GM12891 (cell line): ENCODE measurements around the gene LRP1.

Experiments
- DNase-seq: peaks from one replicate; pipeline ENCODE4 v3.0.0; 2011; ENCODE audit warnings: low spot score; ENCODE audit not compliant: insufficient read length
- FAIRE-seq: peaks from 2 replicates; lab custom pipeline; 2011; peaks lifted over from hg19 to GRCh38; lab: Jason Lieb, UNC
- PAX5 ChIP-seq: IDR thresholded peaks from 2 replicates; pipeline ENCODE4 v1.6.1; 2011; ENCODE audit warnings: low read length, moderate library complexity, mild to moderate bottlenecking; ENCODE audit not compliant: insufficient read depth, severe bottlenecking
- POLR2A ChIP-seq: IDR thresholded peaks from 2 replicates; pipeline ENCODE4 v1.6.1; 2011; ENCODE audit warnings: low read depth, low read length, control low read depth
- POLR2AphosphoS5 ChIP-seq: IDR thresholded peaks from 2 replicates; pipeline ENCODE4 v1.6.1; 2011; ENCODE audit warnings: low read depth, low read length, control low read depth
- POU2F2 ChIP-seq: IDR thresholded peaks from 2 replicates; pipeline ENCODE4 v1.6.1; 2011; ENCODE audit warnings: low read depth, mild to moderate bottlenecking, control low read depth, low read length, moderate library complexity
- SPI1 ChIP-seq: IDR thresholded peaks from 2 replicates; pipeline ENCODE4 v1.6.1; 2011; ENCODE audit warnings: low read depth, low read length, control low read depth
- TAF1 ChIP-seq: IDR thresholded peaks from 2 replicates; pipeline ENCODE4 v1.6.1; 2011; ENCODE audit warnings: low read depth, low read length, control low read depth

The LRP1 gene

DNA sequence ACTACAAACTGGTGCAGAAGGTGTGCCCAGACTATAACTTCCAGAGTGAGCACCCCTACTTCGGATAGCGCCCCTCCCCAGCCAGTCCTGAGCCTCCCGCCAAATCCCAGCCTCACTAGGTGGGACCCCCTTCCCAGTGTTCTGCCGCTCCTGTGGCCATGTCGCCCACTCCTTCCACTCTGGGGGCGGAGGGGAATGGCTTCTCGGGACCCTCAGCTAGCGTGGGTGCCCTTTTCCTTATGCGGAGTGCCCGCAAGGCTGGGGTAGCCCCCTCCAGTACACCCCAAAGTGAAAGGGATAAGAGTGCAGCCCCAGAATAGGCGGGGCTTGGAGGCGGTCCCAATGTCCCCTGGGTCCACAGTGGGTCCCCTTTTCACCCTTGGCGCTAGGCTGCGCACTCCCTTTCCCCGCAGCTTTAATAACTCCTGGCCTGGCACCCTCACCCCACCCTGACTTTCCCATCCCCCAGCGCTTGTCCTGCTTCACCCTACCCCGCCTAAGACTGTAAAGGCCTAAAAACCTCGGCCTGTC, 97.5 kb downstream of the LRP1 start:
- no peak for FAIRE-seq
- no peak for DNase-seq
- no peak for TF ChIP-seq SPI1
- TF ChIP-seq POLR2A, result no peak
- no peak for TF ChIP-seq POU2F2
- TF ChIP-seq POLR2AphosphoS5, result no peak
- TF ChIP-seq PAX5, result no peak
- no peak for TF ChIP-seq TAF1

DNA sequence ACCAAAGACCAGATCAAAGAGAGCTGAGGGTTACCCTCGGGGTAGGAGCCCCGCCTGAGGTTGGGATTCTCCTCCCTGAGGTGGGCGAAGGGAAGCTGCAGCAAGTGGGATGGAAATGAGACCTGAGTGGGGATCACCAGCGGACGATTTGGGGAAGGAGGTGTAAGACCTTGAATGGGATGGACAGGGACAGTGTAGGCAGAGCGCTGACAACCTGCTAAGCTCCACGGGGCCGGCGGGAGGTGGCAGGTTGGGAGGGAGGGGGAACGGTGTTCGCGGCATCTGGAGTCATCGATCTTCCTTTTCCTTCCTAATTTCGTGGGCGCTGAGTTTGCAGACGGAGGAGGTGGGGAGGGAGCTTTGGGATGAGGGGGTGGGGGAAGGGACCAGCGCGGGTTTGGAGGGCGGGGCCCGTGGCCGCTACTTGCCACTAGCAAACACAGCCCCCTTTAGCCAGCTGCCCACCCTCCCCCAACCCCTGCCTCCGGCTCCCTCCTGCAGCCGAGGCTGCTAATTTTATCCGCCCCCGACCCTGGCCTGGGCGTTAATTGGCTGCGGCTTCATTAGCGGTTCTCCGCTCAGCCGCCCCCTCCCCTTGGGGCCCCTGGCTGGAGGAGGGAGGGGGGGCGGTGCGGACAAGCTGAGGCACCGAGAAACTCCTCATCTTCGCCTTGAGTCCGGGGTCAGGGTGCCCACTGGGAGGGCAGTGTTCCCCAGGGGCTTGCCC, 98.5 kb downstream of the LRP1 start:
- DNase-seq (no peak), FAIRE-seq (no peak)
- no peak for TF ChIP-seq PAX5
- TF ChIP-seq POLR2A, result no peak
- TF ChIP-seq POLR2AphosphoS5, result no peak
- no peak for TF ChIP-seq POU2F2
- no peak for TF ChIP-seq TAF1
- no peak for TF ChIP-seq SPI1

DNA sequence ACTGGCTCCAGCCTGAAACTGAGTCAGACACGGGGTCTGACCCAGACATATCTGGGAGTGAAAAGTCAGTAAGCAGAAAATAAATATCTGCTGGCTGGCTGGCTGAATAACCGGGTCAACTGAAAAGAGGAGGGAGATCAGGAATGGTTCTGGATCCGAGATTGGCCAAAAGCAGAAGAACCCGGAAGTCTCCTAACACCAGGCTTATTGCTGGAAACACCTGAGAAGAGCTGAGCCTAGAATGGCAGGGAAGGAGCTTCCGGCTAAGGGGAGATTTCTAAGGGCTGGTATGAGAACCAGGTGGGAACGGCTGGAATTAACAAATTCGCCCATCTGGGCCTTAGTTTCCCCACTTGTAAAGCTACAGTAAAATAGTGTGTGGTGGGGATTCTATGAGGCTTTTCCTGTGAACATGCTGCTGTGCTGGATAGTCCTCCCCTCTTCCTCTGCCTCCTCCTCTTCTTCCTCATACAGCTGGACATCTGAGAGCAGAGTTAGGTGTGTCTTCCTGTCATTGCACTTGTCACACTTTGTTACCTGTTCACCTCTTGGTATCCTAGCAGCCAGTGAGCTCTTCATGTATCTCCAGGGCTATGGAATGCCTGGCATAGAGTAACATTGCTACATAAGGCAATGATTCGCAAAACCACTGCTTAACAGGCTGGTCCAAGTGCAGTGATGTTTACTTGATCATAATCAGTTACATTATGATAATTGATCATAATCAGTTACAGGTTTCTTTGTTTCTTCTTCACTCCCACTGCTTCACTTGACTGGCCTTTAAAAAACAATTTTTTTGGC, 99.2 kb downstream of the LRP1 start:
- FAIRE-seq, result no peak
- DNase-seq, result no peak
- TF ChIP-seq SPI1 (no peak), POU2F2 (no peak), TAF1 (no peak), POLR2AphosphoS5 (no peak)

DNA sequence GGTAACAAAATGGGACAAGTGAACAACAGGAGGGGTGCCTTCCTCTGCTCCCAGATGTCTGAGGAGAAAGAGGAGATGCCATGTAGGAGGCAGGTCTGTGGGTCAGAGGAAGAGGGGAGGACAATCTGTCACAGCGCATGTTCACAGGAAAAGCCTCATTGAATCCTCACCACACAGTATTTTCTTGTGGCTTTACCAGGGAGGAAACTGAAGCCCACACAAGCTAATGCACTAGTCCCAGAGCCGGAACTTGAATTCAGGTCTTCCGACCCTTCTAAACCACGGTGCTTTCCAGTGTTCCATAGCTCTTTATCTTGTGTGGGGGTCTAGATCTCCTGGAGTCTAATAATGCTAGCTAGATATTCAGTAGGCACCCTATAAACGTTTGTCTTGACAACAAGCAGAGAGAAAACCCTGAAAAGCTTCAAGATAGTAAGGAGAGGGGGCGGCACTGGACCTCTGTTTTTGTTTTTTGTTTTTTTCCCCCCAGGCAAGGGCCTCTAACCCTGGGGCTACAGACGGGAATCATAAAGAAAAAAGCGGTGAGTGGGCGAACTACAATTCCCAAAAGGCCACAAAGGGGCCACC, 100.9 kb downstream of the LRP1 start:
- DNase-seq (no peak), FAIRE-seq (no peak)
- TF ChIP-seq POU2F2 (no peak), PAX5 (no peak)

DNA sequence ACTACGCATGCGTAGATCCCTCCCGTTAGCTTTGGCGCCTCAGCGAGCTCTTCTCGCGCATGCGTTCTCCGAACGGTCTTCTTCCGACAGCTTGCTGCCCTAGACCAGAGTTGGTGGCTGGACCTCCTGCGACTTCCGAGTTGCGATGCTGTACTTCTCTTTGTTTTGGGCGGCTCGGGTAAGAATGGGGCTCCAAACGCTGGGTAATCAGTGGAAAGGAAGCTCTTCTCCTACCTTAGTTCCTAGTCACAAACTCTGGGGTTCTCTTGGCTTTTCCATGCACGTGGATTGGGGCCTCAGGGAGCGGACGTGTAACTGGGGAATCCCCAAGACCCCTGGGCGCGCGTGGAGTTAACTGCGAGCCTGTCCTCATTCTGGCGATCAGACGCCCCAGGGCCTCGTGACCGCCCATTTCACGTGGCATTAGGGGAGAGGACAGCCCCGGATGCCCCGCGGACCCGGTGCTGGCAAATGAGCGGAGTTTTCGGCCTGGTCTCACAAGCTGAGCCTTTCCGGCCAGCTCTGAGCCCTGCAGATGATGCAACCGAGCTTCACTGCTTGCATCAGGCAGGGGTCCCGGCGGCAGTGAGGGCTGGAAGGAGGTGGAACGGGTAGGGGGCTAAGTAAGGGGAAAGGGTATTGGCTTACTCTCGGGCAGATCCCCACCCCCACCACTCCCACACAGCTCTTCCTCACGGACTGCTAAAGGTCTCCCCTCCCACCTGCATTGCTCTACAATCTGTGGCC, 101.5 kb downstream of the LRP1 start, which contains the start of gene SHMT2:
Gene SHMT2, plus strand, starts transcription at position 78 of the 747 bp plus-strand sequence. Its CDS starts 68 bp downstream, at position 146.
- DNase-seq, result peak; percentile 97
- FAIRE-seq, result peak; percentile 95
- no peak for TF ChIP-seq SPI1
- no peak for TF ChIP-seq PAX5
- peak; percentile 50; the same call in 1 of the 2 replicates for TF ChIP-seq POLR2AphosphoS5
- TF ChIP-seq POLR2A, result 0 out of 2 replicates have a peak, but pooled peaks have one; percentile 48
- TF ChIP-seq TAF1, result peak; percentile 49
- no peak; the same call in 1 of the 2 replicates for TF ChIP-seq POU2F2

DNA sequence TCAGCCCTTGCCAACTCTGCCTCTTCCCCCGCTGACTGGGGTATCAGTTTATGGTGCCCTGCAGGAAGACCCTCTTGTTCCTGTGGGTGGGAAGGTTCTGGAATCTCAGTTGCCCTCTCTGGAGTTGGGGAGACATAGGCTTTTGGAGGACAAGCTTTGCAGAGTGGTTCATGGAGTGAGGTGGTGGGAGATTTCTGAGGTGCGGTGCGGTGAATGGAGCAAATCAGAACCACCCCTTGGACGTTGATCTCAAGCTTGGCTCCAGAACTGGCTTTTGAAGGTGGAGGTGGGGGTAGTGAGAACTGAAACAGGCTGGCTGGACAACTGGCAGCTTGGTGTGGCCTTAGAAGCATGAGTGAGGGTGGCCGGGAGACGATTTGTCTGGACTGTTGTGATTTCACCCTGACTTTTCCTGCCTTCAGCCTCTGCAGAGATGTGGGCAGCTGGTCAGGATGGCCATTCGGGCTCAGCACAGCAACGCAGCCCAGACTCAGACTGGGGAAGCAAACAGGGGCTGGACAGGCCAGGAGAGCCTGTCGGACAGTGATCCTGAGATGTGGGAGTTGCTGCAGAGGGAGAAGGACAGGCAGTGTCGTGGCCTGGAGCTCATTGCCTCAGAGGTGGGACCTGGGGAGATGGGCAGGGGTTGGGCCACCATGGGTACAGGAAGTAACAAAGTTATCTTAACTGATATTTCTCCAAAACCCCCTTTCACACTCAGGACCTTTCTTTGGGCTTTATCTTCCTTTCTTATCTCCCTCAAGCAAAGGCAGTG, 102.3 kb downstream of the LRP1 start:
- FAIRE-seq (peak; percentile 16), DNase-seq (no peak)
- no peak for TF ChIP-seq POU2F2
- no peak for TF ChIP-seq POLR2A
- no peak for TF ChIP-seq PAX5
- TF ChIP-seq SPI1, result no peak
- TF ChIP-seq POLR2AphosphoS5, result no peak
- TF ChIP-seq TAF1, result no peak

DNA sequence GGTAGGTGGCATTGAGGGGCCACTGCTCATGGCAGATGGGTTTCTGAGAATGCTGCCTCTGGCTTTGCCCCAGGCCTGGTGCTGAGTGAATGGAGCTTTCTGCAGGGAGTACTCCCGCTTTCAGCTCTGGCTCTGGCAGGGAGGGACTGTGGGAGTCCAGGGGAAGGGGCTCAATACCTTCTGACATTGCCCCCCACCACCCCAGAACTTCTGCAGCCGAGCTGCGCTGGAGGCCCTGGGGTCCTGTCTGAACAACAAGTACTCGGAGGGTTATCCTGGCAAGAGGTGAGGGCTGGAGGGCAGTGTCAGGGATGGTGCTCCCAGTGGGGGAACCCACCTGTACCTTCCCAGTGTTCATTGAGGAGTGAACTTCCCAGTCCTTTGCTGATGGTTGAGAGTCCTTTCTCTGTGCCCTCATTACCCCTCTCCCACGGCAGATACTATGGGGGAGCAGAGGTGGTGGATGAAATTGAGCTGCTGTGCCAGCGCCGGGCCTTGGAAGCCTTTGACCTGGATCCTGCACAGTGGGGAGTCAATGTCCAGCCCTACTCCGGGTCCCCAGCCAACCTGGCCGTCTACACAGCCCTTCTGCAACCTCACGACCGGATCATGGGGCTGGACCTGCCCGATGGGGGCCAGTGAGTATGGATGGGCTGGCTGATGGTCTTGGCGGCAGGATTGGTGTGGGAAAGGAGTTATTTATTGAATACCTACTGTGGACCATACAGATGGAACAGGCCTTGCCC, 103.2 kb downstream of the LRP1 start:
- FAIRE-seq (no peak), DNase-seq (no peak)
- TF ChIP-seq TAF1 (no peak), POU2F2 (no peak), POLR2A (no peak), PAX5 (no peak)

DNA sequence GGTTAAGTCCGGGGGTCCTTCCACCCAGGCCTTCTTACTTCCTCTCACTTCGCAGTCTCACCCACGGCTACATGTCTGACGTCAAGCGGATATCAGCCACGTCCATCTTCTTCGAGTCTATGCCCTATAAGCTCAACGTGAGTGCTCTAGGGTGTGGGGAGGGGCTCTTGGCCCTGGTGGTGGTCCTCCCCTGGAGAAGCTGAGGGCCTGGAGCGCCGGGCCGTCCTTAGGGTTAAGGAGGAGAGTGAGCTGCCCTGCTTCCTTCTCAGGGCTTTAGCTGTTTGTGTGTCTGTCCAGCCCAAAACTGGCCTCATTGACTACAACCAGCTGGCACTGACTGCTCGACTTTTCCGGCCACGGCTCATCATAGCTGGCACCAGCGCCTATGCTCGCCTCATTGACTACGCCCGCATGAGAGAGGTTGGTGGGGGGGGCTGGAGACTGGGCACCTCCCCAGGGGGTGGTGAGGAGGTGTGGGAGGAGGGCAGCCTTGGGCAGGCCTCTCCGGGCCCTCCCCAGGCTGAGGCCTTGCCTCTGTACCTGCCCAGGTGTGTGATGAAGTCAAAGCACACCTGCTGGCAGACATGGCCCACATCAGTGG, 104.0 kb downstream of the LRP1 start:
- no peak for TF ChIP-seq POU2F2
- TF ChIP-seq POLR2AphosphoS5, result no peak
- FAIRE-seq, result no peak
- no peak for DNase-seq
